Right lobe of liver (tissue), 6 donors: ENCODE results near the gene IZUMO4. TPM values are rescaled to one million over a fixed set of nuclear protein-coding genes. Genes with fewer than 3 reads are reported as not detected.

Source experiments
- ATAC-seq, 4 donors: fragments of 200-7000 bp; cut with Tn5 transposase; one replicate each; pipeline ENCODE4 v1.9.1; 2020; ENCODE audit warnings: mild to moderate bottlenecking in 4 of 4, moderate library complexity in 4 of 4
- DNase-seq, 3 donors: peaks; one replicate each; pipeline ENCODE4 v3.0.0-alpha.2; 2020
- H3K27ac ChIP-seq, 3 donors: fragments of 200-600 bp; one replicate each; pipeline ENCODE4 v1.8.0; 2022
- H3K27me3 ChIP-seq, 2 donors: fragments of 200-600 bp; one replicate each; pipeline ENCODE4 v1.8.0; 2022
- H3K36me3 ChIP-seq, 4 donors: fragments of 200-600 bp; sonication (generic) in 1 of 4; one replicate each; pipeline versions ENCODE4 v1.5.1 to v1.8.0; 2017 to 2022; ENCODE audit warnings: control low read depth in 1 of 4
- H3K4me1 ChIP-seq, 4 donors: fragments of 200-600 bp; sonication (generic) in 1 of 4; one replicate each; pipeline versions ENCODE4 v1.5.1 to v1.8.0; 2017 to 2022; ENCODE audit warnings: control low read depth in 1 of 4
- H3K4me3 ChIP-seq, 3 donors: fragments of 200-600 bp; one replicate each; pipeline ENCODE4 v1.8.0; 2022
- H3K9me3 ChIP-seq, 4 donors: fragments of 200-600 bp; sonication (generic) in 1 of 4; one replicate each; pipeline versions ENCODE4 v1.5.1 to v1.8.0; 2017 to 2022; ENCODE audit warnings: control low read depth in 1 of 4
- CTCF ChIP-seq, 4 donors: fragments of 200-600 bp in 3 of 4; fragments of 450-650 bp in 1 of 4; IDR thresholded peaks; one replicate each; pipeline versions ENCODE4 v1.5.1 to v1.8.0; 2016 to 2022; ENCODE audit warnings: antibody characterized with exemption in 4 of 4, mild to moderate bottlenecking in 2 of 4
- POLR2A ChIP-seq: fragments of 450-650 bp; IDR thresholded peaks from one replicate; pipeline ENCODE4 v1.6.1; 2017; ENCODE audit warnings: antibody characterized with exemption, mild to moderate bottlenecking
- WGBS: methylation state at CpG from one replicate; pipeline ENCODE4 v1.1.6; 2018; ENCODE audit warnings: low coverage, low lambda C conversion rate; ENCODE audit not compliant: insufficient coverage; ENCODE audit errors: missing lambda C conversion rate; 5-methylcytosine and 5-hydroxymethylcytosine counted together
- intact Hi-C, 2 donors: fragments of 100-400 bp; cut with DNase I; formaldehyde crosslinking; loops; one replicate each; pipeline versions ENCODE4 v1.11.2 to v1.14.1; 2022
- total RNA-seq, 6 experiments: library from RNA; depleted of rRNA in 2 of 6; stranded (reverse); fragments of >200 nt in 2 of 6; fragmentation: NEBNext Ultra II Directional in 3 of 6; extraction: Animal tissue kit (Norgen Biotek cat#: 25700) in 3 of 6; gene quantifications; one replicate each; pipeline versions ENCODE4 v1.1.0 to v1.2.4, GENCODE V29; 2016 to 2023
- donor health status: DM: no; HTN: yes; CAD: no.
- donor health status: DM: no; HTN: no; CAD: no.
- donor health status: DM: no; HTN: no; CAD: no.
- donor health status: DM: no; HTN: yes; CAD: no.
- donor health status: DM: no; HTN: yes; CAD: no.

IZUMO4 gene
- total RNA-seq, 6 experiments from 2014 or later = 1.2 to 6.9 (median 4.2) TPM; not detected in 1

- intact Hi-C loops = loop anchor here (2.0 to 5.0 kb wide), 2 partner anchors 49 to 54 kb away; no protein-coding TSS in a partner anchor
- Histone ChIP-seq H3K4me3 (no peak overlapping the region), H3K27me3 (no peaks in the 10 kb centered on the region), H3K9me3 (no peaks in the 10 kb centered on the region), H3K4me1 (peaks cover 0 to 8% (median 4%) of the 10 kb centered on the region in 4 donors), H3K27ac (no peak overlapping the region), H3K36me3 (peaks cover 0 to 21% (median 9%) of the 10 kb centered on the region in 4 donors)
- ATAC-seq (no peak), DNase-seq (no peak)
- no peak for TF ChIP-seq POLR2A
- TF ChIP-seq CTCF (IDR thresholded peaks at IDR 0.05) = no peak
- 88% methylated on average over 10 of the region's 19 CpGs for WGBS
Observed at GRCh38 chr19:2070986-2071673, 25.6 kb upstream of the IZUMO4 start.

- intact Hi-C loops = loop anchor here in 1 of 2 donors (5.0 kb wide), 1 partner anchor 51 kb away; no protein-coding TSS in a partner anchor
- Histone ChIP-seq H3K4me1 (peaks cover 0 to 8% (median 4%) of the 10 kb centered on the region in 4 donors), H3K4me3 (no peak overlapping the region), H3K36me3 (peaks cover 0 to 40% (median 13%) of the 10 kb centered on the region in 4 donors), H3K27me3 (no peaks in the 10 kb centered on the region), H3K27ac (no peak overlapping the region), H3K9me3 (no peaks in the 10 kb centered on the region)
- TF ChIP-seq CTCF (IDR thresholded peaks at IDR 0.05) (no peak), POLR2A (no peak)
- ATAC-seq = no peak
- DNase-seq = no peak
- 82% methylated on average over 10 of the region's 32 CpGs for WGBS
Observed at GRCh38 chr19:2072757-2073551, 23.8 kb upstream of the IZUMO4 start.

- H3K9me3 ChIP-seq = no peaks in the 10 kb centered on the region
- no peaks in the 10 kb centered on the region for H3K4me1 ChIP-seq
- DNase-seq (no peak), ATAC-seq (no peak)
- peaks cover 0 to 51% (median 15%) of the 10 kb centered on the region in 4 donors for H3K36me3 ChIP-seq
- TF ChIP-seq CTCF (IDR thresholded peaks at IDR 0.05) = no peak
- no peak for TF ChIP-seq POLR2A
- H3K27ac ChIP-seq = no peak overlapping the region
- H3K4me3 ChIP-seq = no peak overlapping the region
- no peaks in the 10 kb centered on the region for H3K27me3 ChIP-seq
- 98% methylated on average over 17 of the region's 32 CpGs for WGBS
- intact Hi-C loops = no loop called here
Observed at GRCh38 chr19:2076526-2076944, 20.2 kb upstream of the IZUMO4 start.

GRCh38 chr19:2077398-2077797, 19.3 kb upstream of the IZUMO4 start:
- no peak overlapping the region for H3K4me3 ChIP-seq
- intact Hi-C loops = no loop called here
- DNase-seq (no peak), ATAC-seq (no peak)
- H3K36me3 ChIP-seq = peaks cover 0 to 51% (median 15%) of the 10 kb centered on the region in 4 donors
- H3K27me3 ChIP-seq = no peaks in the 10 kb centered on the region
- 88% methylated on average over 4 of the region's 7 CpGs for WGBS
- TF ChIP-seq POLR2A (no peak), CTCF (IDR thresholded peaks at IDR 0.05) (no peak)
- H3K4me1 ChIP-seq = no peaks in the 10 kb centered on the region
- no peak overlapping the region for H3K27ac ChIP-seq
- no peaks in the 10 kb centered on the region for H3K9me3 ChIP-seq
